Chondrocyte (in vitro differentiated cells): Measurements from ENCODE around the gene HPS3. TPM values are rescaled to one million over a fixed set of nuclear protein-coding genes. Genes with fewer than 3 reads are reported as not detected.

Experiments used
- DNase-seq: peaks from one replicate; pipeline ENCODE4 v3.0.0; 2021; ENCODE audit warnings: mixed read lengths, low spot score
- H3K27ac Mint-ChIP-seq: one replicate; pipeline ENCODE4 v1.8.0; 2021; ENCODE audit warnings: mild to moderate bottlenecking, moderate library complexity, mixed read lengths; ENCODE audit not compliant: unreplicated experiment
- H3K27me3 Mint-ChIP-seq: 2 replicates; pipeline ENCODE4 v1.8.0; 2021; ENCODE audit warnings: low read depth, mixed read lengths
- H3K36me3 Mint-ChIP-seq: 2 replicates; pipeline ENCODE4 v1.8.0; 2021; ENCODE audit warnings: low read depth, mixed read lengths
- H3K4me1 Mint-ChIP-seq: 2 replicates; pipeline ENCODE4 v1.8.0; 2021; ENCODE audit warnings: low read depth, mild to moderate bottlenecking, mixed read lengths
- H3K4me3 Mint-ChIP-seq: one replicate; pipeline ENCODE4 v1.8.0; 2021; ENCODE audit warnings: mild to moderate bottlenecking, moderate library complexity, mixed read lengths; ENCODE audit not compliant: unreplicated experiment
- H3K9me3 Mint-ChIP-seq: 2 replicates; pipeline ENCODE4 v1.8.0; 2021; ENCODE audit warnings: low read depth, mixed read lengths
- CTCF ChIP-seq: fragments of 200-600 bp; sonication (generic); IDR thresholded peaks from 2 replicates; pipeline ENCODE4 v1.5.0; 2021; ENCODE audit warnings: antibody characterized with exemption, mild to moderate bottlenecking, moderate library complexity
- total RNA-seq: library from RNA; stranded (reverse); gene quantifications from 3 replicates; pipeline ENCODE4 v1.2.1, GENCODE V29; 2021

The HPS3 gene
- total RNA-seq, 1 donor from 2014 or later, result 16.2 TPM

GRCh38 chr3:149197669-149198068 lies 68.2 kb downstream of the HPS3 start:
- no peaks in the 10 kb centered on the region for H3K36me3 Mint-ChIP-seq
- DNase-seq, result no peak
- H3K4me1 Mint-ChIP-seq, result peaks cover 9% of the 10 kb centered on the region
- H3K27ac Mint-ChIP-seq, result no peak overlapping the region
- TF ChIP-seq CTCF, result no peak
- no peaks in the 10 kb centered on the region for H3K9me3 Mint-ChIP-seq
- H3K27me3 Mint-ChIP-seq, result no peaks in the 10 kb centered on the region
- no peak overlapping the region for H3K4me3 Mint-ChIP-seq

GRCh38 chr3:149198611-149199010 lies 69.2 kb downstream of the HPS3 start:
- Mint-ChIP-seq H3K4me1 (peaks cover 9% of the 10 kb centered on the region), H3K36me3 (no peaks in the 10 kb centered on the region), H3K27ac (no peak overlapping the region), H3K27me3 (no peaks in the 10 kb centered on the region), H3K9me3 (no peaks in the 10 kb centered on the region), H3K4me3 (no peak overlapping the region)
- no peak for DNase-seq
- no peak for TF ChIP-seq CTCF

GRCh38 chr3:149199474-149199873 lies 70.0 kb downstream of the HPS3 start:
- Mint-ChIP-seq H3K27ac (no peak overlapping the region), H3K4me3 (no peak overlapping the region), H3K27me3 (no peaks in the 10 kb centered on the region), H3K4me1 (peaks cover 9% of the 10 kb centered on the region), H3K36me3 (no peaks in the 10 kb centered on the region), H3K9me3 (no peaks in the 10 kb centered on the region)
- TF ChIP-seq CTCF, result no peak
- no peak for DNase-seq

- no peak for TF ChIP-seq CTCF
- H3K36me3 Mint-ChIP-seq, result no peaks in the 10 kb centered on the region
- H3K27me3 Mint-ChIP-seq, result no peaks in the 10 kb centered on the region
- no peak for DNase-seq
- H3K4me1 Mint-ChIP-seq, result peaks cover 4% of the 10 kb centered on the region
- H3K9me3 Mint-ChIP-seq, result no peaks in the 10 kb centered on the region
- no peak overlapping the region for H3K4me3 Mint-ChIP-seq
- no peak overlapping the region for H3K27ac Mint-ChIP-seq
Observed at GRCh38 chr3:149203758-149204157, 74.3 kb downstream of the HPS3 start.

- H3K36me3 Mint-ChIP-seq, result no peaks in the 10 kb centered on the region
- H3K9me3 Mint-ChIP-seq, result no peaks in the 10 kb centered on the region
- no peaks in the 10 kb centered on the region for H3K27me3 Mint-ChIP-seq
- H3K27ac Mint-ChIP-seq, result no peak overlapping the region
- no peak for DNase-seq
- TF ChIP-seq CTCF, result no peak
- H3K4me1 Mint-ChIP-seq, result peaks cover 4% of the 10 kb centered on the region
- no peak overlapping the region for H3K4me3 Mint-ChIP-seq
Observed at GRCh38 chr3:149204390-149204991, 75.1 kb downstream of the HPS3 start.
